Ovary (tissue), 9 donors: Measurements from ENCODE around the gene ANO3. TPM values are rescaled to one million over a fixed set of nuclear protein-coding genes. Genes with fewer than 3 reads are reported as not detected.

Source experiments
- DNase-seq, 5 donors: peaks; one replicate each; pipeline ENCODE4 v3.0.0-alpha.2; 2019 to 2020
- H3K27ac ChIP-seq, 2 donors: fragments of 200-600 bp; one replicate each; pipeline versions ENCODE4 v1.5.1 to v1.8.0; 2019 to 2022
- H3K27me3 ChIP-seq: fragments of 200-600 bp; one replicate; pipeline ENCODE4 v1.8.0; 2022
- H3K36me3 ChIP-seq: fragments of 200-600 bp; sonication (generic); one replicate; pipeline ENCODE4 v1.5.1; 2019
- H3K4me1 ChIP-seq: one replicate; pipeline ENCODE4 v1.8.1; 2013; ENCODE audit warnings: mild to moderate bottlenecking, moderate library complexity; ENCODE audit not compliant: insufficient read depth
- H3K4me3 ChIP-seq: fragments of 200-600 bp; sonication (generic); one replicate; pipeline ENCODE4 v1.5.1; 2017
- H3K9me3 ChIP-seq, 2 donors: fragments of 200-600 bp in 1 of 2; sonication (generic) in 1 of 2; one replicate each; pipeline versions ENCODE4 v1.5.1 to v1.8.1; 2013 to 2019; ENCODE audit warnings: mild to moderate bottlenecking in 1 of 2, moderate library complexity in 1 of 2
- EP300 ChIP-seq: sonication (generic); formaldehyde crosslinking; IDR thresholded peaks from one replicate; pipeline ENCODE4 v1.6.1; 2017; ENCODE audit warnings: antibody characterized with exemption
- POLR2A ChIP-seq: fragments of 450-650 bp; IDR thresholded peaks from one replicate; pipeline ENCODE4 v1.6.1; 2017; ENCODE audit warnings: antibody characterized with exemption, mild to moderate bottlenecking, moderate library complexity
- WGBS, 3 donors: extraction: QIAGEN DNeasy Blood & Tissue Kit in 1 of 3; methylation state at CpG; one replicate each; pipeline versions ENCODE4 v1.1.5 to v1.1.7; 2013 to 2017; 5-methylcytosine and 5-hydroxymethylcytosine counted together
- intact Hi-C, 4 donors: fragments of 100-400 bp; cut with DNase I; formaldehyde crosslinking; loops; one replicate each; pipeline versions ENCODE4 v1.11.0 to v1.15.1; 2022 to 2023
- polyA plus RNA-seq, 2 donors: library from polyadenylated mRNA; stranded (reverse); fragments of 200-250 nt in 1 of 2; fragments of 350-450 nt in 1 of 2; fragmentation: Illumina TruSeq in 1 of 2; extraction: RNeasy Lipid Tissue Mini Kit (QIAGEN cat#74804) in 1 of 2; gene quantifications; one replicate each; pipeline ENCODE4 v1.2.3, GENCODE V29; 2013 to 2014
- total RNA-seq, 7 donors: library from RNA; depleted of rRNA in 2 of 7; stranded (reverse); fragments of >200 nt in 2 of 7; fragmentation: NEBNext Ultra II Directional in 3 of 7; extraction: Animal tissue kit (Norgen Biotek cat#: 25700) in 3 of 7; gene quantifications; one replicate each; pipeline versions ENCODE4 v1.1.0 to v1.2.4, GENCODE V29; 2016 to 2023
- TF ChIP-seq, protein P1 (sequence below), 3 donors: fragments of 450-650 bp in 2 of 3; fragments of 200-600 bp in 1 of 3; IDR thresholded peaks; one replicate each; pipeline versions ENCODE4 v1.5.1 to v1.8.0; 2016 to 2022; ENCODE audit warnings: antibody characterized with exemption in 3 of 3, mild to moderate bottlenecking in 1 of 3
- donor health status: DM: no; HTN: no; CAD: no; lungs with moderate emphysema.
- donor health status: DM: no; HTN: no; CAD: no.
- donor health status: Bipolar disorder and iron deficiency.
- donor health status: DM: yes; HTN: yes; CAD: no.
- donor health status: DM: no; HTN: no; CAD: no.
- donor health status: DM: yes; HTN: yes; CAD: no.

Gene ANO3
- total and polyA plus RNA-seq, 9 donors = under 0.01 to 0.93 (median 0.08) TPM; not detected in 1

DNA sequence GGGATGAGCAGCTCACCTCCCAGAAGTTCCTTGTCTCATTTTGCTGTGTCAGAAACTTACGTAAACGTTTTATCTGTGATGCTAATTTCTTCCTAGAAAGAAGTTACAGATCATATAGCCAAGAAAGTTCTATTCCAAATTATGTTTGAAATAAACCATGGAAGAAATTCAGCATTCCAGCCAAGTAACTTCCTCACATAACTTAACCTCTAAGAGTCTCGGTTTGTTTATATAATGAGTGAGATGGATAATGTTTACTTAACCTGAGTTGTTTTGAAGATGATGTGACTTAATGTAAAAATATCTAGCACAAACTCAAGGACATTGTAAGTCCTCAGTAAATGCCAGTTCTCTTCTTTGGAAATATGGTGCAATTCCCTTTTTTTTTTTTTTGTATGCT, 249.0 kb downstream of the ANO3 start:
- 7 to 14% (median 8%) methylated on average over 3 of the region's 3 CpGs for WGBS, 3 donors
- no peak for DNase-seq
- TF ChIP-seq, protein P1, sequence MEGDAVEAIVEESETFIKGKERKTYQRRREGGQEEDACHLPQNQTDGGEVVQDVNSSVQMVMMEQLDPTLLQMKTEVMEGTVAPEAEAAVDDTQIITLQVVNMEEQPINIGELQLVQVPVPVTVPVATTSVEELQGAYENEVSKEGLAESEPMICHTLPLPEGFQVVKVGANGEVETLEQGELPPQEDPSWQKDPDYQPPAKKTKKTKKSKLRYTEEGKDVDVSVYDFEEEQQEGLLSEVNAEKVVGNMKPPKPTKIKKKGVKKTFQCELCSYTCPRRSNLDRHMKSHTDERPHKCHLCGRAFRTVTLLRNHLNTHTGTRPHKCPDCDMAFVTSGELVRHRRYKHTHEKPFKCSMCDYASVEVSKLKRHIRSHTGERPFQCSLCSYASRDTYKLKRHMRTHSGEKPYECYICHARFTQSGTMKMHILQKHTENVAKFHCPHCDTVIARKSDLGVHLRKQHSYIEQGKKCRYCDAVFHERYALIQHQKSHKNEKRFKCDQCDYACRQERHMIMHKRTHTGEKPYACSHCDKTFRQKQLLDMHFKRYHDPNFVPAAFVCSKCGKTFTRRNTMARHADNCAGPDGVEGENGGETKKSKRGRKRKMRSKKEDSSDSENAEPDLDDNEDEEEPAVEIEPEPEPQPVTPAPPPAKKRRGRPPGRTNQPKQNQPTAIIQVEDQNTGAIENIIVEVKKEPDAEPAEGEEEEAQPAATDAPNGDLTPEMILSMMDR (IDR thresholded peaks at IDR 0.05) = no peak
- TF ChIP-seq EP300 (no peak), POLR2A (no peak)
- H3K27ac ChIP-seq = no peak overlapping the region
- no peaks in the 10 kb centered on the region for H3K9me3 ChIP-seq
- no peak overlapping the region for H3K4me3 ChIP-seq
- no peaks in the 10 kb centered on the region for H3K27me3 ChIP-seq
- H3K4me1 ChIP-seq = no peaks in the 10 kb centered on the region
- H3K36me3 ChIP-seq = no peaks in the 10 kb centered on the region
- intact Hi-C loops = loop anchor here in 1 of 4 donors (1.0 kb wide), 1 partner anchor 12 kb away; no protein-coding TSS in a partner anchor

DNA sequence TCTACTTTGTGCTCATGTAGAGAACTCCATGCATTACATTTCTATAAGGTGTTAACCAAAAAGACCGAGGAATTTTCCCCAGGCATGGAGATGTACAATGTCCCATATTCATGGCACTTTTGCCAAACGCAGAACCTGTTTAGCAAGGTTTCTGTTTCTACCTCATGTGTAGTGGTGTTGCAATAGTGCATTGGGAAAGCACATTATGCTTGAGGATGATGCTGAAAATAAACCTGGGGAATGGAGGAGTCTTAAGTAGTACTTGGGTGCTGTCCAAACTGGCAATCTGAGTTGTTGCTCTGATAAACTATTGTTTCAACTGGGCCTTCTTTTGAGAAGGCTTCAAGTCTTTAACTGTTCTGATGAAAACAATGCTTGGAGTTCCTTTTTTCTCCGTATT, 251.6 kb downstream of the ANO3 start:
- Histone ChIP-seq H3K4me1 (no peaks in the 10 kb centered on the region), H3K9me3 (no peaks in the 10 kb centered on the region), H3K27ac (no peak overlapping the region), H3K4me3 (no peak overlapping the region), H3K36me3 (no peaks in the 10 kb centered on the region), H3K27me3 (no peaks in the 10 kb centered on the region)
- WGBS, 3 donors = 67 to 73% (median 69%) methylated on average over 3 of the region's 3 CpGs
- intact Hi-C loops = no loop called here
- DNase-seq = no peak
- TF ChIP-seq EP300 (no peak), POLR2A (no peak)
- TF ChIP-seq, protein P1 (IDR thresholded peaks at IDR 0.05) = no peak

DNA sequence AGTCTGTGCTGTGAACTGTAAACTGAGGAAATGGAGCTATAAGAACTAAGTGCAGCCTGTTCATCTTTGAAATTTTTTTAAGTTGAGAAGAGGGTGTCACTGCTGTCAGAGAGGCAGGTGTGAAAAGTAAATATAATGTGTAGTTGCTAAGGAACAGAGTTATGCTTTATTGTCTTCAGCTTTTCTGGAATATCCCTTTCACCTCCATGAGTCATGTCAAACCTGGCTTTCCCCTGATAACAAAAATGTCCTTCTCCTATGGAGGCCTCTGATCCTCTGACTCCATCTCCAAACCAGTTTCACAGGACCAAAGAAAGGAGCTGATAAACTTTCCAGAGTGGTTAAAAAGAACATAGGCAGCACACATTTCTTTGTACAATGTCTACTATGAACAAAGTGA, 252.9 kb downstream of the ANO3 start:
- no peak for DNase-seq
- H3K4me1 ChIP-seq = no peaks in the 10 kb centered on the region
- H3K27me3 ChIP-seq = no peaks in the 10 kb centered on the region
- intact Hi-C loops = no loop called here
- H3K27ac ChIP-seq = no peak overlapping the region
- TF ChIP-seq EP300 (no peak), POLR2A (no peak)
- TF ChIP-seq, protein P1 (IDR thresholded peaks at IDR 0.05) = no peak
- H3K4me3 ChIP-seq = no peak overlapping the region
- no peaks in the 10 kb centered on the region for H3K9me3 ChIP-seq
- H3K36me3 ChIP-seq = no peaks in the 10 kb centered on the region

DNA sequence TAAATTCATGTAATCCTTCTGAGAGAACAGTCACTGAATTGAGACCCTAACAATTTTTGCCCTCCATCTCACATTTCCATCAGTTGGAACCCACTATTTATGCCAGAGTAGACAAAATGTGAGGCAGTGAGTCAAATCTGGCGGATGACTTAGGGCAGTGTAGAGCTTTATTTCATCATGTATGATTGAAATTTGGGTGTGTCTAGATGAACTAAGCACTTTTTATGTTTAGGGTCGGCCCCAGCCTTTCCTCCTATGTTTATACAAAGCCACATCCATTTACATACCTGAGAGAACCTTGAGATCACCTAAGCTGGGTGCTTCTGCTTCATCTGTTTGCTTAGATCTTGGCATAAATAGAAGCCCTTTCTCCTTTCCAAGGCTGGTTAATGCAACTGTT, 255.1 kb downstream of the ANO3 start:
- intact Hi-C loops = no loop called here
- WGBS, 3 donors = 65 to 88% (median 79%) methylated on average over 2 of the region's 2 CpGs
- H3K4me3 ChIP-seq = no peak overlapping the region

More for the DNA sequence above, 255.1 kb downstream of the ANO3 start:
- Histone ChIP-seq H3K9me3 (no peaks in the 10 kb centered on the region), H3K4me1 (no peaks in the 10 kb centered on the region), H3K27ac (no peak overlapping the region), H3K36me3 (no peaks in the 10 kb centered on the region), H3K27me3 (no peaks in the 10 kb centered on the region)
- DNase-seq = no peak
- TF ChIP-seq POLR2A (no peak), EP300 (no peak)
- TF ChIP-seq, protein P1 (IDR thresholded peaks at IDR 0.05) = no peak
